ENCODE data around the gene AP5Z1.

Gene AP5Z1

DNA sequence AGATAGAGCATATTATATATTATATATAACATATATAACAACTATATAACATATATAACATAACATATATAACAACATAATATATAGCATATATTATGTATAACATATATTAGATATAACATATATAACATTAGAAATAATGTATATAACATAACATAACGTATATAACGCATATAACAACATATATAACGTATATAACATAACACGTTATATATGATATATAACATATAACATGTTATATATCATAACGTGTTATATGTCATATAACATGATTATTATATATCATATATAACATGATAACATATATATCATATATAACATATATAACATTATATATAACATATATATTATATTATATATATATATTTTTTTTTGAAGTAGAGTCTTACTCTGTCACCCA lies 3.7 kb downstream of the AP5Z1 start:
- POLR2A ChIA-PET, result no interaction called here
- no peak for DNase-seq (ENCODE audit: extremely low spot score)
- TF ChIP-seq, protein P1, sequence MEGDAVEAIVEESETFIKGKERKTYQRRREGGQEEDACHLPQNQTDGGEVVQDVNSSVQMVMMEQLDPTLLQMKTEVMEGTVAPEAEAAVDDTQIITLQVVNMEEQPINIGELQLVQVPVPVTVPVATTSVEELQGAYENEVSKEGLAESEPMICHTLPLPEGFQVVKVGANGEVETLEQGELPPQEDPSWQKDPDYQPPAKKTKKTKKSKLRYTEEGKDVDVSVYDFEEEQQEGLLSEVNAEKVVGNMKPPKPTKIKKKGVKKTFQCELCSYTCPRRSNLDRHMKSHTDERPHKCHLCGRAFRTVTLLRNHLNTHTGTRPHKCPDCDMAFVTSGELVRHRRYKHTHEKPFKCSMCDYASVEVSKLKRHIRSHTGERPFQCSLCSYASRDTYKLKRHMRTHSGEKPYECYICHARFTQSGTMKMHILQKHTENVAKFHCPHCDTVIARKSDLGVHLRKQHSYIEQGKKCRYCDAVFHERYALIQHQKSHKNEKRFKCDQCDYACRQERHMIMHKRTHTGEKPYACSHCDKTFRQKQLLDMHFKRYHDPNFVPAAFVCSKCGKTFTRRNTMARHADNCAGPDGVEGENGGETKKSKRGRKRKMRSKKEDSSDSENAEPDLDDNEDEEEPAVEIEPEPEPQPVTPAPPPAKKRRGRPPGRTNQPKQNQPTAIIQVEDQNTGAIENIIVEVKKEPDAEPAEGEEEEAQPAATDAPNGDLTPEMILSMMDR (IDR thresholded peaks at IDR 0.05; ENCODE audit: control extremely low read depth, extremely low read depth, low read depth, missing control alignments), result no peak
- CTCF ChIA-PET, result interaction anchor here (1.0 to 1.4 kb wide), 3 partner anchors 10 to 14 kb away, joined by 3 to 5 read pairs (median 3); no protein-coding TSS in a partner anchor

GRCh38 chr7:4781366-4782069 lies 6.1 kb downstream of the AP5Z1 start:
- TF ChIP-seq, protein P1 (IDR thresholded peaks at IDR 0.05; ENCODE audit: control extremely low read depth, extremely low read depth, low read depth, missing control alignments), result no peak
- CTCF ChIA-PET, result interaction anchor here (0.9 to 4.1 kb wide), 2 partner anchors 11 to 29 kb away, joined by 3 to 24 read pairs; no protein-coding TSS in a partner anchor
- no peak for DNase-seq (ENCODE audit: extremely low spot score)
- POLR2A ChIA-PET, result no interaction called here

DNA sequence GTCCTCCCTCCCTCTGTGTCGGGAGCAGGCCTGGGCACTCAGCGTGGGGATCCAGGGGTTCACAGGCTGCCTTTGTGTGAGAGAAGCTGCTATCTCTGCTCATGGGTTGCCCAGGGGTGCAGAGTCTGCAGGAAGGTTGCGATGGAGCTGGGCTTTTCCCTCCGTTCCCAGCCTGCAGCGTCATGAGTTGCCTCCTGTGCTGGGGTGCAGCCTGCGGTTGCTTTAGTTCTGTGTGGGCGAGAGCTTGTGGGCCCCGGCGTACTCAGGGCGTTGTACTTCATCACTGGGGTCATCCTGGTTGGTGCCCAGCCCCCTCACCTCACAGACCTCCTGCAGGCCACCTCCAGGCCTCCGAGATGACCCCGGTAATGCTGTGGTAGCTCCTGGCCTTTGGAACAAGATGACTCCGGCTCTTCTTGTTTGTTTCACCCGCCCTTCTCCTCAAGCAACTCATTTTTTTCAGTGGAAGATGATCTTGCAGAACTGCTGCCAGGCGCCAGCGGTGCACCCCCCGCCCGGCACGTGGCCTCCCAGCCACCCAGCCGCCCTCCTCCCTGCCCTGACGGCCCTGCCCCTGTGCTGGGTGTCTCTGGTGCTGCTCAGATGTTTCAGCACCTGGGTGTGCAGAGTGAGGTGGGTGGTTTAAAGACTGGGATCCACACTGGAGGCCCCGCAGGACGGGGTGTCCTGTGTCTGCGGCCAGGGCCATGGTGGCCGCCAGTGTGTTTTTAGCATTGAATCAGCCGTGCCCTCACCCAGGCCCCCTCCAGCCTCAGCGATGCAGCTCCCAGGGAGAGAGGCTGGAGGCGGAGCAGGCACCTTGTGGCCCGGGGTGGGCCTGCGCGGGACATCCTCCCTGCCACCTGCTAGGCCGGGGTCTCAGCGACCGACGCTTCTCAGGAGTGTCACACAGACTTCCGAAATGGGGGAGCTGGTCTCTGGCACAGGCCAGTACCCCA lies 7.2 kb downstream of the AP5Z1 start:
- DNase-seq (ENCODE audit: extremely low spot score), result no peak
- POLR2A ChIA-PET, result interaction anchor here (0.6 kb wide), 1 partner anchor 174 kb away, joined by 4 read pairs; no protein-coding TSS in a partner anchor
- CTCF ChIA-PET, result interaction anchor here (0.9 to 4.1 kb wide), 2 partner anchors 10 to 30 kb away, joined by 3 to 24 read pairs; no protein-coding TSS in a partner anchor
- TF ChIP-seq, protein P1 (IDR thresholded peaks at IDR 0.05; ENCODE audit: control extremely low read depth, extremely low read depth, low read depth, missing control alignments), result no peak

GRCh38 chr7:4783292-4783652 lies 7.8 kb downstream of the AP5Z1 start:
- ChIA-PET CTCF (interaction anchor here (1.9 to 4.1 kb wide), 2 partner anchors 9 to 13 kb away, joined by 6 to 24 read pairs; no protein-coding TSS in a partner anchor), POLR2A (interaction anchor here (0.5 kb wide), 1 partner anchor 88 kb away, joined by 5 read pairs; no protein-coding TSS in a partner anchor)
- TF ChIP-seq, protein P1 (IDR thresholded peaks at IDR 0.05; ENCODE audit: control extremely low read depth, extremely low read depth, low read depth, missing control alignments), result no peak
- no peak for DNase-seq (ENCODE audit: extremely low spot score)

GRCh38 chr7:4783762-4784351 lies 8.4 kb downstream of the AP5Z1 start:
- POLR2A ChIA-PET, result interaction anchor here (0.5 kb wide), 1 partner anchor 88 kb away, joined by 5 read pairs; no protein-coding TSS in a partner anchor
- CTCF ChIA-PET, result interaction anchor here (1.9 to 4.1 kb wide), 2 partner anchors 8 to 13 kb away, joined by 6 to 24 read pairs; no protein-coding TSS in a partner anchor

More at GRCh38 chr7:4783762-4784351, 8.4 kb downstream of the AP5Z1 start:
- no peak for DNase-seq (ENCODE audit: extremely low spot score)
- TF ChIP-seq, protein P1 (IDR thresholded peaks at IDR 0.05; ENCODE audit: control extremely low read depth, extremely low read depth, low read depth, missing control alignments), result no peak
